Measurements from ENCODE around the gene LAX1.

Gene LAX1

GRCh38 chr1:203768256-203768655 is 3.3 kb downstream of the LAX1 start:
- no peak for DNase-seq (ENCODE audit: low spot score)
- in situ Hi-C loops (cut with MboI; ENCODE audit: low sequenced_read_pairs, unreplicated experiment), result no loop called here
- TF ChIP-seq CTCF (IDR thresholded peaks at IDR 0.05; ENCODE audit: borderline replicate concordance, control extremely low read depth, extremely low read depth, insufficient read depth, missing control alignments), result no peak

GRCh38 chr1:203769505-203770343 is 4.7 kb downstream of the LAX1 start:
- DNase-seq (ENCODE audit: low spot score), result no peak
- TF ChIP-seq CTCF (IDR thresholded peaks at IDR 0.05; ENCODE audit: borderline replicate concordance, control extremely low read depth, extremely low read depth, insufficient read depth, missing control alignments), result no peak
- in situ Hi-C loops (cut with MboI; ENCODE audit: low sequenced_read_pairs, unreplicated experiment), result no loop called here

- in situ Hi-C loops (cut with MboI; ENCODE audit: low sequenced_read_pairs, unreplicated experiment), result no loop called here
- TF ChIP-seq CTCF (IDR thresholded peaks at IDR 0.05; ENCODE audit: borderline replicate concordance, control extremely low read depth, extremely low read depth, insufficient read depth, missing control alignments), result no peak
- no peak for DNase-seq (ENCODE audit: low spot score)
Observed at GRCh38 chr1:203771901-203772301, 6.9 kb downstream of the LAX1 start.

- DNase-seq (ENCODE audit: low spot score), result no peak
- no peak for TF ChIP-seq CTCF (IDR thresholded peaks at IDR 0.05; ENCODE audit: borderline replicate concordance, control extremely low read depth, extremely low read depth, insufficient read depth, missing control alignments)
- in situ Hi-C loops (cut with MboI; ENCODE audit: low sequenced_read_pairs, unreplicated experiment), result no loop called here
Observed at GRCh38 chr1:203772836-203773235, 7.9 kb downstream of the LAX1 start.

- TF ChIP-seq CTCF (IDR thresholded peaks at IDR 0.05; ENCODE audit: borderline replicate concordance, control extremely low read depth, extremely low read depth, insufficient read depth, missing control alignments), result no peak
- no peak for DNase-seq (ENCODE audit: low spot score)
- in situ Hi-C loops (cut with MboI; ENCODE audit: low sequenced_read_pairs, unreplicated experiment), result no loop called here
Observed at GRCh38 chr1:203776636-203777035, 11.7 kb downstream of the LAX1 start.

GRCh38 chr1:203777596-203777995 is 12.6 kb downstream of the LAX1 start:
- DNase-seq (ENCODE audit: low spot score), result no peak
- TF ChIP-seq CTCF (IDR thresholded peaks at IDR 0.05; ENCODE audit: borderline replicate concordance, control extremely low read depth, extremely low read depth, insufficient read depth, missing control alignments), result no peak
- in situ Hi-C loops (cut with MboI; ENCODE audit: low sequenced_read_pairs, unreplicated experiment), result no loop called here
